SK-N-SH treated with all-trans-retinoic acid at 6 μM for 48 hours (cell line): ENCODE results near the gene LPAR3.

Source experiments
- ARNTL ChIP-seq: fragments of 450-650 bp; formaldehyde crosslinking; IDR thresholded peaks from 2 replicates; pipeline ENCODE4 v1.5.0; 2020; ENCODE audit warnings: low read depth, mild to moderate bottlenecking, moderate library complexity, borderline replicate concordance
- CREB5 ChIP-seq: fragments of 250-450 bp; sonication (Bioruptor Pico); IDR thresholded peaks from 2 replicates; pipeline ENCODE4 v1.5.1; 2020; ENCODE audit warnings: low read depth, mild to moderate bottlenecking, moderate library complexity
- GLIS3 ChIP-seq: fragments of 250-450 bp; sonication (Bioruptor Pico); IDR thresholded peaks from 2 replicates; pipeline ENCODE4 v1.5.0; 2020; ENCODE audit warnings: mild to moderate bottlenecking, moderate library complexity
- OSR1 ChIP-seq: fragments of 250-450 bp; sonication (Bioruptor Pico); IDR thresholded peaks from 2 replicates; pipeline ENCODE4 v1.8.0; 2022; ENCODE audit warnings: moderate library complexity, mild to moderate bottlenecking, inconsistent platforms
- PATZ1 ChIP-seq: fragments of 250-450 bp; sonication (Bioruptor Pico); IDR thresholded peaks from 2 replicates; pipeline ENCODE4 v1.8.0; 2020; ENCODE audit warnings: mild to moderate bottlenecking, moderate library complexity, borderline replicate concordance
- TCF4 ChIP-seq: fragments of 250-450 bp; sonication (Bioruptor Pico); IDR thresholded peaks from 2 replicates; pipeline ENCODE4 v1.8.0; 2021; ENCODE audit warnings: mild to moderate bottlenecking, moderate library complexity, borderline replicate concordance
- TOX ChIP-seq: fragments of 250-450 bp; sonication (Bioruptor Pico); IDR thresholded peaks from 2 replicates; pipeline ENCODE4 v1.8.0; 2021; ENCODE audit warnings: mild to moderate bottlenecking, moderate library complexity, borderline replicate concordance
- TSHZ2 ChIP-seq: fragments of 250-450 bp; sonication (Bioruptor Pico); IDR thresholded peaks from 2 replicates; pipeline ENCODE4 v1.5.0; 2020; ENCODE audit warnings: mild to moderate bottlenecking, moderate library complexity
- ZNF565 ChIP-seq: fragments of 450-650 bp; formaldehyde crosslinking; conservative IDR thresholded peaks from 2 replicates; pipeline ENCODE4 v1.5.0; 2020; ENCODE audit warnings: low read depth, mild to moderate bottlenecking, moderate library complexity

GRCh38 chr1:84773195-84773594, 119.8 kb downstream of the LPAR3 start:
- TF ChIP-seq TCF4 (CRISPR knock-in tag) (no peak), PATZ1 (CRISPR knock-in tag) (no peak), GLIS3 (CRISPR knock-in tag) (no peak), ZNF565 (CRISPR knock-in tag) (no peak), OSR1 (no peak), ARNTL (no peak), CREB5 (CRISPR knock-in tag) (no peak), TSHZ2 (no peak), TOX (CRISPR knock-in tag) (no peak)
